Body of pancreas (tissue), 4 donors: ENCODE results near the gene FOXK2. TPM values are rescaled to one million over a fixed set of nuclear protein-coding genes. Genes with fewer than 3 reads are reported as not detected.

Experiments used
- ATAC-seq: fragments of 150-250 bp; one replicate; pipeline ENCODE4 v1.9.1; 2016
- DNase-seq, 4 donors: peaks; one replicate each; pipeline ENCODE4 v3.0.0-alpha.2; 2019
- H3K27ac ChIP-seq, 4 donors: fragments of 200-600 bp; sonication (generic); 1 replicate in 3 of 4; 2 replicates in 1 of 4; pipeline versions ENCODE4 v1.5.1 to v1.6.1; 2016 to 2019; ENCODE audit warnings: mild to moderate bottlenecking in 1 of 4, mixed read lengths in 1 of 4, moderate library complexity in 1 of 4
- H3K27me3 ChIP-seq, 2 donors: fragments of 200-600 bp; sonication (generic); one replicate each; pipeline ENCODE4 v1.6.0; 2016; ENCODE audit warnings: mild to moderate bottlenecking in 1 of 2
- H3K36me3 ChIP-seq, 2 donors: fragments of 200-600 bp; sonication (generic); replicated peaks in 1 of 2; 2 replicates each; pipeline ENCODE4 v1.5.1; 2016; ENCODE audit warnings: low read depth in 2 of 2; ENCODE audit not compliant: insufficient read depth in 1 of 2
- H3K4me1 ChIP-seq: fragments of 200-600 bp; sonication (generic); one replicate; pipeline ENCODE4 v1.6.0; 2016
- H3K4me3 ChIP-seq, 2 donors: fragments of 200-600 bp; sonication (generic); 1 replicate in 1 of 2; 2 replicates in 1 of 2; pipeline ENCODE4 v1.5.1; 2016 to 2019
- H3K9me3 ChIP-seq, 3 donors: fragments of 200-600 bp; sonication (generic); 1 replicate in 2 of 3; 2 replicates in 1 of 3; pipeline ENCODE4 v1.5.1; 2016
- CTCF ChIP-seq, 7 experiments: fragments of 450-650 bp in 4 of 7; fragments of 200-600 bp in 3 of 7; sonication (generic) in 3 of 7; IDR thresholded peaks; one replicate each; pipeline ENCODE4 v1.5.1; 2016 to 2019; ENCODE audit warnings: antibody characterized with exemption in 7 of 7
- POLR2A ChIP-seq, 3 donors: fragments of 450-650 bp; IDR thresholded peaks; one replicate each; pipeline ENCODE4 v1.6.1; 2016; ENCODE audit warnings: antibody characterized with exemption in 3 of 3, mild to moderate bottlenecking in 2 of 3
- WGBS, 2 donors: methylation state at CpG; one replicate each; pipeline ENCODE4 v1.1.5; 2017; 5-methylcytosine and 5-hydroxymethylcytosine counted together
- intact Hi-C: fragments of 100-400 bp; cut with DNase I; formaldehyde crosslinking; loops from one replicate; pipeline ENCODE4 v1.15.1; 2023
- total RNA-seq, 2 donors: library from RNA; depleted of rRNA; stranded (reverse); fragments of >200 nt; gene quantifications; one replicate each; pipeline ENCODE4 v1.1.0, GENCODE V29; 2016

FOXK2 gene
- total RNA-seq, 2 donors from 2014 or later = 10.6 to 25.1 TPM

DNA sequence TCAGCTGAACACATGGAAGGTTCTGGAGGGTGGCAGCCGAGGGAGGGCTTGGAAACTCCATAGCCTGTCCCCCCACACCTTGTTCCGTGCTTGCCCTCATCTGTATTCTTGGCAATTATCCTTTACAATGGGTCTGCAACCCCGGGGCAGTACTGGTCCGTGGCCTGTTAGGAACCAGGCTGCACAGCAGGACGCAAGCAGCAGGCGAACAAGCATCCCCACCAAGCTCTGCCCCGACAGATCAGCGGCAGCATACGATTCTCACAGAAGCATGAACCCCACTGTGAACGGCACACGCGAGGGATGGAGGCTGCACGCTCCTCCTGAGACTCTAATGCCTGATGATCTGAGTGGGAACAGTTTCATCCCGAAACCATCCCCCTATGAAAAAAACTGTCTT lies 122.5 kb downstream of the FOXK2 start:
- no peak overlapping the region for H3K4me3 ChIP-seq
- H3K36me3 ChIP-seq = peaks cover 10% of the 10 kb centered on the region in 2 donors
- H3K27ac ChIP-seq = peak overlapping the region in 1 of 4 donors; percentile 13
- intact Hi-C loops = no loop called here
- H3K4me1 ChIP-seq = peaks cover 85% of the 10 kb centered on the region
- DNase-seq (no peak), ATAC-seq (no peak)
- WGBS, 2 donors = 89 to 95% methylated on average over 3 to 14 of the region's 14 CpGs
- no peak for TF ChIP-seq POLR2A (IDR thresholded peaks at IDR 0.05)
- TF ChIP-seq CTCF (IDR thresholded peaks at IDR 0.05) = no peak
- peaks cover 0 to 9% (median 0%) of the 10 kb centered on the region in 3 donors for H3K9me3 ChIP-seq
- H3K27me3 ChIP-seq = no peaks in the 10 kb centered on the region

GRCh38 chr17:82644148-82644547 lies 124.6 kb downstream of the FOXK2 start:
- DNase-seq (no peak), ATAC-seq (no peak)
- no peaks in the 10 kb centered on the region for H3K27me3 ChIP-seq
- TF ChIP-seq POLR2A (IDR thresholded peaks at IDR 0.05) = no peak
- no peak for TF ChIP-seq CTCF (IDR thresholded peaks at IDR 0.05)
- no peaks in the 10 kb centered on the region for H3K9me3 ChIP-seq
- peaks cover 10% of the 10 kb centered on the region in 2 donors for H3K36me3 ChIP-seq
- H3K27ac ChIP-seq = no peak overlapping the region
- intact Hi-C loops = no loop called here
- H3K4me3 ChIP-seq = no peak overlapping the region
- WGBS, 2 donors = 80 to 81% methylated on average over 5 of the region's 5 CpGs
- H3K4me1 ChIP-seq = peaks cover 79% of the 10 kb centered on the region

GRCh38 chr17:82645516-82645915 lies 126.0 kb downstream of the FOXK2 start:
- DNase-seq (no peak), ATAC-seq (no peak)
- Histone ChIP-seq H3K36me3 (peaks cover 10% of the 10 kb centered on the region in 2 donors), H3K4me1 (peaks cover 66% of the 10 kb centered on the region), H3K27ac (no peak overlapping the region), H3K9me3 (no peaks in the 10 kb centered on the region), H3K4me3 (no peak overlapping the region), H3K27me3 (no peaks in the 10 kb centered on the region)
- WGBS, 2 donors = 85 to 89% methylated on average over 4 of the region's 4 CpGs
- intact Hi-C loops = no loop called here
- TF ChIP-seq POLR2A (IDR thresholded peaks at IDR 0.05) (no peak), CTCF (IDR thresholded peaks at IDR 0.05) (no peak)

- H3K27me3 ChIP-seq = no peaks in the 10 kb centered on the region
Observed at GRCh38 chr17:82647593-82648164, 128.1 kb downstream of the FOXK2 start.

More at GRCh38 chr17:82647593-82648164, 128.1 kb downstream of the FOXK2 start:
- ATAC-seq (peak; percentile 5), DNase-seq (peak in 3 of 4 donors; percentile 37 to 53 (median 44))
- Histone ChIP-seq H3K27ac (peak overlapping the region; percentile 88 to 99 (median 94)), H3K4me3 (peak overlapping the region; percentile 93 to 96), H3K9me3 (no peaks in the 10 kb centered on the region), H3K36me3 (peaks cover 3 to 6% of the 10 kb centered on the region in 2 donors), H3K4me1 (peaks cover 48% of the 10 kb centered on the region)
- TF ChIP-seq CTCF (IDR thresholded peaks at IDR 0.05) = peak in 1 of 7 experiments; percentile 11
- TF ChIP-seq POLR2A (IDR thresholded peaks at IDR 0.05) = no peak
- 0 to 1% methylated on average over 5 to 45 of the region's 54 CpGs for WGBS, 2 donors
- intact Hi-C loops = no loop called here
